DMS153 treated with DMSO at 0.1 percent for 48 hours (cell line): ENCODE results near the gene CDH24.

Source experiments
- DNase-seq: peaks from one replicate; lab custom pipeline; 2025; ENCODE audit not compliant: unreplicated experiment; lab: John Stamatoyannopoulos, UW

The CDH24 gene

GRCh38 chr14:22998329-22999012 lies 58.8 kb downstream of the CDH24 start:
- no peak for DNase-seq

- no peak for DNase-seq
These were observed 59.5 kb downstream of the CDH24 start for GRCh38 chr14:22997676-22998323.
